Large intestine (tissue), 3 donors: Measurements from ENCODE around the gene RBP3. TPM values are rescaled to one million over a fixed set of nuclear protein-coding genes. Genes with fewer than 3 reads are reported as not detected.

ENCODE experiments used
- DNase-seq, 2 donors: peaks; one replicate each; pipeline versions ENCODE4 v3.0.0 to v3.0.0-alpha.2; 2013
- H3K27ac ChIP-seq: one replicate; pipeline ENCODE4 v1.5.1; 2013; ENCODE audit warnings: low read length
- H3K27me3 ChIP-seq: 2 replicates; pipeline ENCODE4 v1.6.1; 2013; ENCODE audit warnings: low read length; ENCODE audit not compliant: control insufficient read depth, insufficient read depth
- H3K36me3 ChIP-seq: 2 replicates; pipeline ENCODE4 v1.6.1; 2013; ENCODE audit warnings: low read length; ENCODE audit not compliant: control insufficient read depth, insufficient read depth
- H3K4me1 ChIP-seq: one replicate; pipeline ENCODE4 v1.6.1; 2013; ENCODE audit warnings: low read length; ENCODE audit not compliant: control insufficient read depth, insufficient read depth
- H3K4me3 ChIP-seq: one replicate; pipeline ENCODE4 v1.5.1; 2013; ENCODE audit warnings: low read length
- H3K9me3 ChIP-seq: one replicate; pipeline ENCODE4 v1.6.1; 2013; ENCODE audit warnings: mild to moderate bottlenecking, low read depth, low read length, moderate library complexity; ENCODE audit not compliant: control insufficient read depth
- WGBS: methylation state at CpG from one replicate; pipeline ENCODE4 v1.1.5; 2013; ENCODE audit warnings: low lambda C conversion rate; ENCODE audit not compliant: insufficient coverage; 5-methylcytosine and 5-hydroxymethylcytosine counted together
- polyA plus RNA-seq: library from polyadenylated mRNA; unstranded; fragments of 120-200 nt; gene quantifications from one replicate; pipeline ENCODE4 v1.2.1, GENCODE V29; 2013

Gene RBP3
- polyA plus RNA-seq, 1 donor, result 0.06 TPM

DNA sequence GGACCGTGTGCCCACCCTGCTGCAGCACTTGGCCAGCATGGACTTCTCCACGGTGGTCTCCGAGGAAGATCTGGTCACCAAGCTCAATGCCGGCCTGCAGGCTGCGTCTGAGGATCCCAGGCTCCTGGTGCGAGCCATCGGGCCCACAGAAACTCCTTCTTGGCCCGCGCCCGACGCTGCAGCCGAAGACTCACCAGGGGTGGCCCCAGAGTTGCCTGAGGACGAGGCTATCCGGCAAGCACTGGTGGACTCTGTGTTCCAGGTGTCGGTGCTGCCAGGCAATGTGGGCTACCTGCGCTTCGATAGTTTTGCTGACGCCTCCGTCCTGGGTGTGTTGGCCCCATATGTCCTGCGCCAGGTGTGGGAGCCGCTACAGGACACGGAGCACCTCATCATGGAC, 1.4 kb downstream of the RBP3 start:
- no peak for DNase-seq
- Histone ChIP-seq H3K4me3 (no peak overlapping the region), H3K36me3 (no peaks in the 10 kb centered on the region), H3K4me1 (no peaks in the 10 kb centered on the region), H3K27ac (no peak overlapping the region), H3K27me3 (no peaks in the 10 kb centered on the region), H3K9me3 (no peaks in the 10 kb centered on the region)
- no CpG with 5 or more reads among the region's 22 CpGs for WGBS

DNA sequence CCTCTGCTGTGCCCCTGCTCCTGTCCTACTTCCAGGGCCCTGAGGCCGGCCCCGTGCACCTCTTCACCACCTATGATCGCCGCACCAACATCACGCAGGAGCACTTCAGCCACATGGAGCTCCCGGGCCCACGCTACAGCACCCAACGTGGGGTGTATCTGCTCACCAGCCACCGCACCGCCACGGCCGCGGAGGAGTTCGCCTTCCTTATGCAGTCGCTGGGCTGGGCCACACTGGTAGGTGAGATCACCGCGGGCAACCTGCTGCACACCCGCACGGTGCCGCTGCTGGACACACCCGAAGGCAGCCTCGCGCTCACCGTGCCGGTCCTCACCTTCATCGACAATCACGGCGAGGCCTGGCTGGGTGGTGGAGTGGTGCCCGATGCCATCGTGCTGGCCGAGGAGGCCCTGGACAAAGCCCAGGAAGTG, 1.8 kb downstream of the RBP3 start:
- Histone ChIP-seq H3K27me3 (no peaks in the 10 kb centered on the region), H3K9me3 (no peaks in the 10 kb centered on the region), H3K27ac (no peak overlapping the region), H3K4me3 (no peak overlapping the region), H3K4me1 (no peaks in the 10 kb centered on the region), H3K36me3 (no peaks in the 10 kb centered on the region)
- WGBS, result no CpG with 5 or more reads among the region's 31 CpGs
- DNase-seq, result no peak

DNA sequence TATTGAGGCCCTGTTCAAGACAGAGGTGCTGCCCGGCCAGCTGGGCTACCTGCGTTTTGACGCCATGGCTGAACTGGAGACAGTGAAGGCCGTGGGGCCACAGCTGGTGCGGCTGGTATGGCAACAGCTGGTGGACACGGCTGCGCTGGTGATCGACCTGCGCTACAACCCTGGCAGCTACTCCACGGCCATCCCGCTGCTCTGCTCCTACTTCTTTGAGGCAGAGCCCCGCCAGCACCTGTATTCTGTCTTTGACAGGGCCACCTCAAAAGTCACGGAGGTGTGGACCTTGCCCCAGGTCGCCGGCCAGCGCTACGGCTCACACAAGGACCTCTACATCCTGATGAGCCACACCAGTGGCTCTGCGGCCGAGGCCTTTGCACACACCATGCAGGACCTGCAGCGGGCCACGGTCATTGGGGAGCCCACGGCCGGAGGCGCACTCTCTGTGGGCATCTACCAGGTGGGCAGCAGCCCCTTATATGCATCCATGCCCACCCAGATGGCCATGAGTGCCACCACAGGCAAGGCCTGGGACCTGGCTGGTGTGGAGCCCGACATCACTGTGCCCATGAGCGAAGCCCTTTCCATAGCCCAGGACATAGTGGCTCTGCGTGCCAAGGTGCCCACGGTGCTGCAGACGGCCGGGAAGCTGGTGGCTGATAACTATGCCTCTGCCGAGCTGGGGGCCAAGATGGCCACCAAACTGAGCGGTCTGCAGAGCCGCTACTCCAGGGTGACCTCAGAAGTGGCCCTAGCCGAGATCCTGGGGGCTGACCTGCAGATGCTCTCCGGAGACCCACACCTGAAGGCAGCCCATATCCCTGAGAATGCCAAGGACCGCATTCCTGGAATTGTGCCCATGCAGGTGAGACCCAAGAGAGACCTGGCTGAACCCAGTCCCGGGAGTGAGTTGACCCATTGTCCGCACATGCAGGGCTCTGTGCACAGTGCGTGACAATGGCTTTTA, 2.8 kb downstream of the RBP3 start:
- Histone ChIP-seq H3K36me3 (no peaks in the 10 kb centered on the region), H3K9me3 (no peaks in the 10 kb centered on the region), H3K4me1 (no peaks in the 10 kb centered on the region), H3K27ac (no peak overlapping the region), H3K27me3 (no peaks in the 10 kb centered on the region), H3K4me3 (no peak overlapping the region)
- WGBS, result no CpG with 5 or more reads among the region's 39 CpGs
- DNase-seq, result no peak

DNA sequence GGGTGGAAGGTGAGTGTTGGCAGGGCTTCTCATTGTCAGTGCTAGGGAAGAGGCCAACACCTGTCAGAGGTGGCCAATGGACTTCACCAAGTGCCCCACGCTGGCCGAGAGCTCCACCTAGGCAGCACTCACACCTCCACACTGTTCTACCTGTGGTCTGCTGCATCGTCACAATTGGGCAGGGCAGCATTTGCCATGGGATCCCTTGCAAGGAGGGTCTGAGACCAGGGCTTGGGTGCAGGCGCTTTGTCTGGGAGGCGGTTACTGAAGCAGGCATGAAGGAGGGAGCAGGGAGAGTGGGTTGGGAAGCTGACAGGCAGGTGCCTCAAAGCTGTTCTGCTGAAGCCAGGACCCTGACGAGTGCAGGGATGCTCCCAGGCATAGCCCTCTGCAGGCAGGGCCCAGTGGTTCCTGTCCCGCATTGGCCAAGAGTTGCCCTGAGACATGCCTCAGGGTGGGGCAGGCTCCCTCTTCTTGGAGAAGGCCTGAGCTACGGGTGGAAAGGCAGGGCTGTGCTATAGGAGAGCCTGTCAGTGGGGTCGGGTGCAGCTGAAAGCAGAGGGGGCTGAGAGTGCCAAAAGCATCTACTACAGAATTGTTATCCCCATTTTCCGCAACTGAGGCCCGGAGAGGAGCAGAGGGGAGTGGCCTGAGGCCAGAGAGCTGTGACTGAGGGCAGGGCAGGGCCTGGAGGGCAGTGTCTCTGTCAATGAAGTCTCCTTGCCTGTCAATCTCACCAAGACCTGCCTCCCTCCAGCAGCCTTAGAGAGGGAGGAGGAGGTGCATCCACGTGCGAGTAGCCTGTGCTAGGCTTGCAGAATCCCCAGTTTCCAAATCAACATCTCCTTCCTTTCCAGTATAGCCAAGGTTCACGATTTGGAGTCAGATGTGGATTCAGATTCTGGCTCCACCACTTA, 4.0 kb downstream of the RBP3 start:
- WGBS, result 80% methylated on average over 1 of the region's 14 CpGs
- Histone ChIP-seq H3K36me3 (no peaks in the 10 kb centered on the region), H3K4me1 (no peaks in the 10 kb centered on the region), H3K4me3 (no peak overlapping the region), H3K9me3 (no peaks in the 10 kb centered on the region), H3K27ac (no peak overlapping the region), H3K27me3 (no peaks in the 10 kb centered on the region)
- no peak for DNase-seq

DNA sequence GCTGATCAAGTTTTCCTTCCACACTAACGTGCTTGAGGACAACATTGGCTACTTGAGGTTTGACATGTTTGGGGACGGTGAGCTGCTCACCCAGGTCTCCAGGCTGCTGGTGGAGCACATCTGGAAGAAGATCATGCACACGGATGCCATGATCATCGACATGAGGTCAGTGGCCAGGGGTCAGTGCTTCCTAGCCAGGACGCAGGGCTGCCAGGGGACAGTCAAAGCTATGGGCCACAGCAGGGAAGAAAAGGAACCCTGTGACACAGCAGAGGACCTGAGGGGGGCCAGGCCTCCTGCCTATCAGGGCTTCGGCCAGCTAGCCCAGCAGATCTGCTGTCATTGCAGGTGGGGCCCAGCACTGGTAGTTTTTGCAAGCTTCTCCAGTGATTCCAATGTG, 5.2 kb downstream of the RBP3 start:
- Histone ChIP-seq H3K9me3 (no peaks in the 10 kb centered on the region), H3K27me3 (no peaks in the 10 kb centered on the region), H3K4me3 (no peak overlapping the region), H3K36me3 (no peaks in the 10 kb centered on the region), H3K27ac (no peak overlapping the region), H3K4me1 (no peaks in the 10 kb centered on the region)
- no CpG with 5 or more reads among the region's 6 CpGs for WGBS
- DNase-seq, result no peak

DNA sequence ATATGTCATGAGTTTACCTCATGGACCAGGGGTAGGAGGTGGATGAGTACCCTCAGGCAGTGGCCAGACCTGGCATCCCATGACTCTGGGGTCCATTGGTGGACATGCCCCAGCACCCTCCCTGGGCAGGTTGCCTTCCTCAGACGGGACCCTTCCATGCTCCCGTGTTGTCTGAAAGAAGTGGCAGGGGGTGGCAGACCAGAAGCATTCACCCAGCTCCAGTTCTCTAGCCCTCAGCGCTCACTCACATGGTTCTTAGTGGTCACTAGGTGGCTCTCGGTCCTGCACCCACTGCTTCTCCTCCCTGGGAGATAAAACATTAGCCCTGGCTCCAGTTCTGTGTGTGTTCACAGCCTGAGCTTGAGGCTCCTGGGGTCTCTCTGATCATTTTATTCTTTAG, 6.0 kb downstream of the RBP3 start:
- no peaks in the 10 kb centered on the region for H3K4me1 ChIP-seq
- H3K4me3 ChIP-seq, result no peak overlapping the region
- WGBS, result no CpG with 5 or more reads among the region's 4 CpGs
- no peaks in the 10 kb centered on the region for H3K9me3 ChIP-seq
- no peak for DNase-seq
- H3K27me3 ChIP-seq, result no peaks in the 10 kb centered on the region
- H3K36me3 ChIP-seq, result no peaks in the 10 kb centered on the region
- no peak overlapping the region for H3K27ac ChIP-seq

DNA sequence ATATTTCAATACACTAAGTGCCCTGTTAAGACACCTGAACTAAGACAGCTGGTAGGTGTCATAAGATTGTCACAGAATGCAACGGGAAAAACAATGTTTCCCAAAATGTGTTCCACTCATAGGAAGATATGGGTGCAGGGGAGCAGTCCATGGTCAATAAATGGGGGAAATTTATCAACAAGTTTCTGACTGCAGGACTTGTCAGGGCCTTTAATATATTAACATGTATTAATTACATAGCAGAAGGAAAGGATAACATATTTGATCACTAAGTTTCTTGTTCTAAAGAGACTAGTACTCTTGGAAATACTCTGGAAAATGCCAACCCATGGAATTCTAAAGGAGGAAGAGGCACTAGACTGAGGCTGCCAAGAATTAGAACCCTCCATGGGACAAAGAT, 6.7 kb downstream of the RBP3 start:
- Histone ChIP-seq H3K36me3 (no peaks in the 10 kb centered on the region), H3K9me3 (no peaks in the 10 kb centered on the region), H3K4me3 (no peak overlapping the region), H3K27me3 (no peaks in the 10 kb centered on the region), H3K4me1 (no peaks in the 10 kb centered on the region), H3K27ac (no peak overlapping the region)
- DNase-seq, result no peak
- 80% methylated on average over 1 of the region's 1 CpG for WGBS

DNA sequence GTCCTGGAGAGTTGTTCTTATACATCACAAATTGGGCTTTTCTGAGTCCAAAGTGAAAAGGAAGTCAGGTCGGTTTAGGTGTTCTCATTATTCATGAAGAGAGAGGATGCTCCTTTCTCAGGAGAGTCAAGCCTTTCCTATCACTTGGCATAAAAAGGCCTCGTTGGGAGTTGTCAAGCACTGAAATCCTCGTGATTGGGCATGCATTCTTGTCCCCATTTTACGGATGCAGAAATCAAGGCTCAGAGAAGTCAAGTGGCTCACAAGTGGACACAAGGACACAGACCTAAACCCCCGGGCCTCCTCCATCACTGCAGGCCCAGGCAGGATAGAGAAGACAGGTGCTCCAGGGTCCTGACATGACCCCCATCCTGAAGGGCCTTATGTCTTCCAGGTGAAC, 8.5 kb downstream of the RBP3 start:
- Histone ChIP-seq H3K9me3 (no peaks in the 10 kb centered on the region), H3K4me3 (no peak overlapping the region), H3K27ac (no peak overlapping the region), H3K4me1 (peaks cover 3% of the 10 kb centered on the region), H3K36me3 (no peaks in the 10 kb centered on the region), H3K27me3 (no peaks in the 10 kb centered on the region)
- DNase-seq, result no peak
- whole genome bisulfite sequencing, result no CpG with 5 or more reads among the region's 5 CpGs

DNA sequence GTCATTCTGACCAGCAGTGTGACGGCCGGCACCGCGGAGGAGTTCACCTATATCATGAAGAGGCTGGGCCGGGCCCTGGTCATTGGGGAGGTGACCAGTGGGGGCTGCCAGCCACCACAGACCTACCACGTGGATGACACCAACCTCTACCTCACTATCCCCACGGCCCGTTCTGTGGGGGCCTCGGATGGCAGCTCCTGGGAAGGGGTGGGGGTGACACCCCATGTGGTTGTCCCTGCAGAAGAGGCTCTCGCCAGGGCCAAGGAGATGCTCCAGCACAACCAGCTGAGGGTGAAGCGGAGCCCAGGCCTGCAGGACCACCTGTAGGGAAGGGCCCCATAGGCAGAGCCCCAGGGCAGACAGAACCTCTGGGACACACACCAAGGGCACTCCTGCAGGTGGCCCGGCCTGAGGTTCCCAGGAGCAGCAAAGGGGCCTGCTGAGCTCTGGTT, 9.0 kb downstream of the RBP3 start:
- no CpG with 5 or more reads among the region's 12 CpGs for WGBS

DNA sequence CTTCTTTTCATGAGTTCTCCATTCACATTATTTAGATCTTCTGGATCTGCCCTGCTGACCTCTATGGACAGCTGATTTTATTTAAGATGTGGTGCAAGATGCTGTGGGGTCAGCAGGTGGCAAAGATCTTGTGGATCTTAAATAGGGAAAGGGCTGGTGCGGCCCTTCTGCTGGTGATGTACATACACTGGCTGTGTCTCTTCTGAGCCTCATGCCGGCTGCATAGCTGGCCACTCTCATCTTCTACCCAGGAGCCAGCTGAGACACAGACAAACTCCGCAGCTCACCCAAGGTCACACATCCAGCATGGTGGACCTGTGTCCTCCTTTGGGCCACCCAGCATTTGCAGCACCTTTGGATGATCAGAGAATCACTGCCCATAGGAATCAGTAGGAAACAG, 9.7 kb downstream of the RBP3 start:
- no peak for DNase-seq
- Histone ChIP-seq H3K4me1 (peaks cover 3% of the 10 kb centered on the region), H3K4me3 (no peak overlapping the region), H3K36me3 (no peaks in the 10 kb centered on the region), H3K27ac (no peak overlapping the region), H3K27me3 (no peaks in the 10 kb centered on the region), H3K9me3 (no peaks in the 10 kb centered on the region)
- 100% methylated on average over 1 of the region's 3 CpGs for WGBS

More for the DNA sequence above, 9.0 kb downstream of the RBP3 start:
- DNase-seq, result no peak
- Histone ChIP-seq H3K4me1 (peaks cover 3% of the 10 kb centered on the region), H3K27ac (no peak overlapping the region), H3K27me3 (no peaks in the 10 kb centered on the region), H3K36me3 (no peaks in the 10 kb centered on the region), H3K9me3 (no peaks in the 10 kb centered on the region), H3K4me3 (no peak overlapping the region)
